Immature natural killer cell (primary cell): Measurements from ENCODE around the gene SMCHD1. TPM values are rescaled to one million over a fixed set of nuclear protein-coding genes. Genes with fewer than 3 reads are reported as not detected.
A peak's percentile ranks its signal among the peaks of the same experiment; 100 is the strongest.
"Not testable (repeated sequence)": the region's sequence is repeated elsewhere in the genome, so short reads cannot be mapped to it uniquely, and the experiment has no call there.

ENCODE experiments used
- DNase-seq, 3 donors: peaks; one replicate each; pipeline ENCODE4 v3.0.0; 2022; ENCODE audit warnings: mixed read lengths in 1 of 3
- H3K27ac Mint-ChIP-seq, 6 donors: one replicate each; pipeline ENCODE4 v1.8.0; 2020; ENCODE audit warnings: mixed read lengths in 6 of 6, mild to moderate bottlenecking in 5 of 6, inconsistent platforms in 4 of 6, moderate library complexity in 3 of 6
- H3K27me3 Mint-ChIP-seq, 3 donors: one replicate each; pipeline ENCODE4 v1.8.0; 2020 to 2021; ENCODE audit warnings: low read depth in 3 of 3, mild to moderate bottlenecking in 3 of 3, mixed read lengths in 3 of 3, moderate library complexity in 3 of 3, inconsistent platforms in 1 of 3
- H3K36me3 Mint-ChIP-seq, 3 donors: one replicate each; pipeline ENCODE4 v1.8.0; 2020; ENCODE audit warnings: mixed read lengths in 3 of 3, inconsistent platforms in 2 of 3, mild to moderate bottlenecking in 2 of 3
- H3K4me1 Mint-ChIP-seq, 2 donors: one replicate each; pipeline ENCODE4 v1.8.0; 2020; ENCODE audit warnings: inconsistent platforms in 2 of 2, mild to moderate bottlenecking in 2 of 2, mixed read lengths in 2 of 2, moderate library complexity in 1 of 2
- H3K4me3 Mint-ChIP-seq, 5 donors: one replicate each; pipeline ENCODE4 v1.8.0; 2020; ENCODE audit warnings: mild to moderate bottlenecking in 5 of 5, mixed read lengths in 5 of 5, inconsistent platforms in 3 of 5, moderate library complexity in 3 of 5
- H3K9me3 Mint-ChIP-seq, 6 donors: one replicate each; pipeline ENCODE4 v1.8.0; 2020; ENCODE audit warnings: mild to moderate bottlenecking in 6 of 6, mixed read lengths in 6 of 6, inconsistent platforms in 4 of 6, moderate library complexity in 3 of 6
- polyA plus RNA-seq, 3 donors: library from polyadenylated mRNA; unstranded; fragments of 300-500 nt; fragmentation: Illumina TruSeq; gene quantifications; one replicate each; pipeline ENCODE4 v1.2.3, GENCODE V29; 2021

The SMCHD1 gene
- polyA plus RNA-seq, 3 donors from 2014 or later, result 13.9 to 31.0 (median 17.8) TPM

GRCh38 chr18:2707551-2708168 lies 52.1 kb downstream of the SMCHD1 start:
- Mint-ChIP-seq H3K9me3 (no peaks in the 10 kb centered on the region), H3K27me3 (peaks cover 0 to 2% (median 1%) of the 10 kb centered on the region in 3 donors), H3K27ac (peak overlapping the region in 1 of 6 donors; percentile 11), H3K4me1 (peaks cover 3 to 35% of the 10 kb centered on the region in 2 donors), H3K4me3 (no peak overlapping the region), H3K36me3 (peaks cover 36 to 38% (median 37%) of the 10 kb centered on the region in 3 donors)
- DNase-seq, result no peak

GRCh38 chr18:2709316-2709715 lies 53.8 kb downstream of the SMCHD1 start:
- Mint-ChIP-seq H3K27ac (peak overlapping the region in 4 of 6 donors; percentile 1 to 45 (median 18)), H3K27me3 (peaks cover 0 to 2% (median 2%) of the 10 kb centered on the region in 3 donors), H3K36me3 (peaks cover 30 to 38% (median 37%) of the 10 kb centered on the region in 3 donors), H3K4me3 (no peak overlapping the region), H3K4me1 (peaks cover 4 to 34% of the 10 kb centered on the region in 2 donors), H3K9me3 (no peaks in the 10 kb centered on the region)
- DNase-seq, result no peak

GRCh38 chr18:2714140-2714539 lies 58.6 kb downstream of the SMCHD1 start:
- no peak for DNase-seq
- peak overlapping the region; percentile 63 to 80 (median 70) for H3K27ac Mint-ChIP-seq
- H3K4me3 Mint-ChIP-seq, result peak overlapping the region in 2 of 5 donors; percentile 27 to 51
- H3K9me3 Mint-ChIP-seq, result no peaks in the 10 kb centered on the region
- H3K36me3 Mint-ChIP-seq, result peaks cover 19 to 35% (median 21%) of the 10 kb centered on the region in 3 donors
- peaks cover 0 to 2% (median 2%) of the 10 kb centered on the region in 3 donors for H3K27me3 Mint-ChIP-seq
- H3K4me1 Mint-ChIP-seq, result peaks cover 25 to 47% of the 10 kb centered on the region in 2 donors

- DNase-seq, result no peak
- Mint-ChIP-seq H3K27me3 (peaks cover 0 to 2% (median 2%) of the 10 kb centered on the region in 3 donors), H3K9me3 (no peaks in the 10 kb centered on the region), H3K27ac (peak overlapping the region; percentile 12 to 84 (median 42)), H3K36me3 (peaks cover 18 to 43% (median 25%) of the 10 kb centered on the region in 3 donors), H3K4me3 (no peak overlapping the region), H3K4me1 (peaks cover 27 to 39% of the 10 kb centered on the region in 2 donors)
Measured at GRCh38 chr18:2715990-2716389, 60.5 kb downstream of the SMCHD1 start.

GRCh38 chr18:2716394-2717326 lies 61.1 kb downstream of the SMCHD1 start:
- peaks cover 19 to 43% (median 28%) of the 10 kb centered on the region in 3 donors for H3K36me3 Mint-ChIP-seq
- DNase-seq, result no peak
- peaks cover 27 to 46% of the 10 kb centered on the region in 2 donors for H3K4me1 Mint-ChIP-seq
- peaks cover 0 to 2% (median 2%) of the 10 kb centered on the region in 3 donors for H3K27me3 Mint-ChIP-seq
- H3K4me3 Mint-ChIP-seq, result no peak overlapping the region
- H3K27ac Mint-ChIP-seq, result peak overlapping the region; percentile 32 to 84 (median 56)
- H3K9me3 Mint-ChIP-seq, result no peaks in the 10 kb centered on the region

- H3K4me1 Mint-ChIP-seq, result peaks cover 27 to 47% of the 10 kb centered on the region in 2 donors
- DNase-seq, result no peak
Measured at GRCh38 chr18:2717407-2717806, 61.9 kb downstream of the SMCHD1 start.

GRCh38 chr18:2719040-2719439 lies 63.5 kb downstream of the SMCHD1 start:
- Mint-ChIP-seq H3K36me3 (peaks cover 12 to 42% (median 21%) of the 10 kb centered on the region in 3 donors), H3K4me3 (no peak overlapping the region), H3K27ac (peak overlapping the region in 1 of 6 donors; percentile 18), H3K9me3 (no peaks in the 10 kb centered on the region), H3K27me3 (peaks cover 0 to 2% (median 0%) of the 10 kb centered on the region in 3 donors), H3K4me1 (peaks cover 32 to 56% of the 10 kb centered on the region in 2 donors)
- DNase-seq, result no peak

More at GRCh38 chr18:2717407-2717806, 61.9 kb downstream of the SMCHD1 start:
- Mint-ChIP-seq H3K4me3 (no peak overlapping the region), H3K27me3 (peaks cover 0 to 2% (median 2%) of the 10 kb centered on the region in 3 donors), H3K9me3 (no peaks in the 10 kb centered on the region), H3K36me3 (peaks cover 14 to 38% (median 28%) of the 10 kb centered on the region in 3 donors), H3K27ac (peak overlapping the region in 2 of 6 donors; percentile 49 to 51)

- no peaks in the 10 kb centered on the region for H3K9me3 Mint-ChIP-seq
- no peak for DNase-seq
- H3K4me3 Mint-ChIP-seq, result no peak overlapping the region
- H3K4me1 Mint-ChIP-seq, result peaks cover 10 to 39% of the 10 kb centered on the region in 2 donors
- peak overlapping the region in 4 of 6 donors; percentile 12 to 47 (median 30) for H3K27ac Mint-ChIP-seq
- peaks cover 21 to 29% (median 21%) of the 10 kb centered on the region in 3 donors for H3K36me3 Mint-ChIP-seq
- H3K27me3 Mint-ChIP-seq, result peaks cover 0 to 2% (median 0%) of the 10 kb centered on the region in 3 donors
Measured at GRCh38 chr18:2723207-2723606, 67.7 kb downstream of the SMCHD1 start.

GRCh38 chr18:2729757-2730156 lies 74.2 kb downstream of the SMCHD1 start:
- Mint-ChIP-seq H3K36me3 (peaks cover 28 to 38% (median 37%) of the 10 kb centered on the region in 3 donors), H3K4me3 (no peak overlapping the region), H3K4me1 (peaks cover 3 to 27% of the 10 kb centered on the region in 2 donors), H3K27ac (no peak overlapping the region), H3K27me3 (peaks cover 0 to 6% (median 3%) of the 10 kb centered on the region in 3 donors), H3K9me3 (no peaks in the 10 kb centered on the region)
- DNase-seq, result no peak

- Mint-ChIP-seq H3K9me3 (peaks cover 0 to 2% (median 0%) of the 10 kb centered on the region in 6 donors), H3K36me3 (peaks cover 55 to 73% (median 56%) of the 10 kb centered on the region in 3 donors), H3K27me3 (peaks cover under 1 to 5% (median 4%) of the 10 kb centered on the region in 3 donors), H3K27ac (peak overlapping the region in 2 of 6 donors; percentile 39 to 65), H3K4me3 (no peak overlapping the region), H3K4me1 (peaks cover 10 to 44% of the 10 kb centered on the region in 2 donors)
- no peak for DNase-seq
Measured at GRCh38 chr18:2736823-2737222, 81.3 kb downstream of the SMCHD1 start.

- Mint-ChIP-seq H3K4me1 (peaks cover 8 to 22% of the 10 kb centered on the region in 2 donors), H3K36me3 (peaks cover 47 to 70% (median 54%) of the 10 kb centered on the region in 3 donors)
- not testable (repeated sequence) for DNase-seq, H3K4me3 Mint-ChIP-seq, H3K27ac Mint-ChIP-seq, H3K27me3 Mint-ChIP-seq, H3K9me3 Mint-ChIP-seq
Measured at GRCh38 chr18:2740082-2740481, 84.6 kb downstream of the SMCHD1 start.

- no peak overlapping the region for H3K4me3 Mint-ChIP-seq
- peak overlapping the region in 2 of 6 donors; percentile 36 to 60 for H3K27ac Mint-ChIP-seq
- peaks cover 29 to 54% (median 29%) of the 10 kb centered on the region in 3 donors for H3K36me3 Mint-ChIP-seq
- H3K9me3 Mint-ChIP-seq, result no peaks in the 10 kb centered on the region
- DNase-seq, result no peak
- peaks cover 8 to 34% of the 10 kb centered on the region in 2 donors for H3K4me1 Mint-ChIP-seq
- H3K27me3 Mint-ChIP-seq, result peaks cover 0 to 5% (median 0%) of the 10 kb centered on the region in 3 donors
Measured at GRCh38 chr18:2746274-2746673, 90.7 kb downstream of the SMCHD1 start.

GRCh38 chr18:2758309-2758708 lies 102.8 kb downstream of the SMCHD1 start:
- Mint-ChIP-seq H3K9me3 (no peaks in the 10 kb centered on the region), H3K4me1 (peaks cover 10 to 17% of the 10 kb centered on the region in 2 donors), H3K36me3 (peaks cover 5 to 33% (median 16%) of the 10 kb centered on the region in 3 donors), H3K27me3 (peaks cover 0 to 3% (median 0%) of the 10 kb centered on the region in 3 donors), H3K4me3 (no peak overlapping the region), H3K27ac (peak overlapping the region in 3 of 6 donors; percentile 5 to 39 (median 21))
- DNase-seq, result no peak
